GM21367 (cell line): ENCODE measurements around the gene SCAPER.

Experiments
- ATAC-seq: cut with Tn5 transposase; IDR thresholded peaks from one replicate; pipeline ENCODE4 v1.9.1; 2021; ENCODE audit not compliant: unreplicated experiment

Gene SCAPER, protein sequence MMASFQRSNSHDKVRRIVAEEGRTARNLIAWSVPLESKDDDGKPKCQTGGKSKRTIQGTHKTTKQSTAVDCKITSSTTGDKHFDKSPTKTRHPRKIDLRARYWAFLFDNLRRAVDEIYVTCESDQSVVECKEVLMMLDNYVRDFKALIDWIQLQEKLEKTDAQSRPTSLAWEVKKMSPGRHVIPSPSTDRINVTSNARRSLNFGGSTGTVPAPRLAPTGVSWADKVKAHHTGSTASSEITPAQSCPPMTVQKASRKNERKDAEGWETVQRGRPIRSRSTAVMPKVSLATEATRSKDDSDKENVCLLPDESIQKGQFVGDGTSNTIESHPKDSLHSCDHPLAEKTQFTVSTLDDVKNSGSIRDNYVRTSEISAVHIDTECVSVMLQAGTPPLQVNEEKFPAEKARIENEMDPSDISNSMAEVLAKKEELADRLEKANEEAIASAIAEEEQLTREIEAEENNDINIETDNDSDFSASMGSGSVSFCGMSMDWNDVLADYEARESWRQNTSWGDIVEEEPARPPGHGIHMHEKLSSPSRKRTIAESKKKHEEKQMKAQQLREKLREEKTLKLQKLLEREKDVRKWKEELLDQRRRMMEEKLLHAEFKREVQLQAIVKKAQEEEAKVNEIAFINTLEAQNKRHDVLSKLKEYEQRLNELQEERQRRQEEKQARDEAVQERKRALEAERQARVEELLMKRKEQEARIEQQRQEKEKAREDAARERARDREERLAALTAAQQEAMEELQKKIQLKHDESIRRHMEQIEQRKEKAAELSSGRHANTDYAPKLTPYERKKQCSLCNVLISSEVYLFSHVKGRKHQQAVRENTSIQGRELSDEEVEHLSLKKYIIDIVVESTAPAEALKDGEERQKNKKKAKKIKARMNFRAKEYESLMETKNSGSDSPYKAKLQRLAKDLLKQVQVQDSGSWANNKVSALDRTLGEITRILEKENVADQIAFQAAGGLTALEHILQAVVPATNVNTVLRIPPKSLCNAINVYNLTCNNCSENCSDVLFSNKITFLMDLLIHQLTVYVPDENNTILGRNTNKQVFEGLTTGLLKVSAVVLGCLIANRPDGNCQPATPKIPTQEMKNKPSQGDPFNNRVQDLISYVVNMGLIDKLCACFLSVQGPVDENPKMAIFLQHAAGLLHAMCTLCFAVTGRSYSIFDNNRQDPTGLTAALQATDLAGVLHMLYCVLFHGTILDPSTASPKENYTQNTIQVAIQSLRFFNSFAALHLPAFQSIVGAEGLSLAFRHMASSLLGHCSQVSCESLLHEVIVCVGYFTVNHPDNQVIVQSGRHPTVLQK (N-terminal part only)

GRCh38 chr15:76905013-76905839 is at the start of gene SCAPER:
SCAPER (minus strand) TSS chr15:76905340; CDS start chr15:76883817, 21,523 bp downstream.
- peak; percentile 63 for ATAC-seq

DNA sequence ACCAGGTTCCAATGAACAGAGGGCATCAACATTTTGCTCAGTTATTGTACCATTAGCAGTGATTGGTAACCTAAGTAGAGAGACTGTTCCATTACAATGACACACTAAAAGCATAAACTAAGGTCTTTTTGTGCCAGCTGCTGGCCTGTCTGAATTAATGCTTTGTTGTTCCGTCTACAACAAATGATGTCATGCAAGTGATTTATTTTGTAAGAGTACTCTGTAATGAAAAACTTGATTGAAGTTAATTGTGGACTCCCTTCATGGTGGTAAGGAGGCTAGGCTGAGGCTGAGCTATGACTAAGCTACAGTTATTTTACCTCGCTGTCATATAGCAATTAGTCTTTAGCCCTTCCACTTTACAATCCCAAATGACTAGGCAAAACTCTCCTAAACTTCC is 49.6 kb upstream of the SCAPER start:
- ATAC-seq = no peak

- no peak for ATAC-seq
Measured at GRCh38 chr15:76953913-76954312, 48.8 kb upstream of the SCAPER start.

GRCh38 chr15:76951220-76951619 is 46.1 kb upstream of the SCAPER start:
- no peak for ATAC-seq

GRCh38 chr15:76947454-76947853 is 42.3 kb upstream of the SCAPER start:
- no peak for ATAC-seq

DNA sequence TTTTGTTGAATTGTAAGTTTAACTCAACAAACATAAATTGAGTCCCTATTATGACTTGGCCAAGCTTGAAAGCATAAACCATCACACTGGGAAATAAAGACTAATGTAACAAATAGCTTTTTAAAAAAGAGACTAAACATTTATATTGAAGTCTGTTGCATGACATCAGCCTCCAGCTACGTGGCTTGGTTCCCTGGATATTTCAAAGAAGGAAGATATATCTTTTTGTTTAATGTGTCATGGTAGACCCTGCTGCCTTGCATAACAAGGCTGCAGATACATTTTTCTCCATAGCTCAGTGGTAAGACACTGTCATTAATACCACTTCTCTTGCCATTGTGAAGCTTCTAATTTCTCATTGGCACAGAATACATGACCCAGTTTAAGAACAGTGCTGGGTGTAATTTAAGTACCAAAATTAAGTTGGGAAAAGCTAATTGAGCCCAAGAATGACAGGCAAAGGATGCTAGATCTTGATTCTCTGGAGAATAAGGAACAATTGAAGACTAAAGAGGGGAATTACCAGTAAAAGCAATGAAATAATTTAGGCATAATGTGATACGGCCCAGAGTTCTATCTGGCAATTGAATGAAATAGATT is 40.5 kb upstream of the SCAPER start:
- no peak for ATAC-seq

DNA sequence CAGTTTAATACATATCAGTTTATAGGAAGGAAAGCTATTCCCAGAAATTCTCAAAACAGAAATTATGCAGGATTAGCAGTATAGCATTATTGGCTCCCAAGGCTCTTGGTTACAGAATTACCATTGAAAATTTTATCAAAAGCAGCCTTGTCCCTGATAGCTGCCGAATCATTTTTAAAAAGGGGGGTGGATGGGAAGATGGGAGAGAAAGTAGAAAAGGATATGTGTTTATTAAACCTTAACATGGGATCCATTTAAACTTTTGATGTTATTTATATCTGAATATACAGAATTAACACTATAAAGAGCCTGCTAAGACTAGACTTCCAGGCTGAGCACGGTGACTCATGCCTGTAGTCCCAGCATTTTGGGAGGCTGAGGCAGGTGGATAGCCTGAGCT is 37.2 kb upstream of the SCAPER start:
- no peak for ATAC-seq

DNA sequence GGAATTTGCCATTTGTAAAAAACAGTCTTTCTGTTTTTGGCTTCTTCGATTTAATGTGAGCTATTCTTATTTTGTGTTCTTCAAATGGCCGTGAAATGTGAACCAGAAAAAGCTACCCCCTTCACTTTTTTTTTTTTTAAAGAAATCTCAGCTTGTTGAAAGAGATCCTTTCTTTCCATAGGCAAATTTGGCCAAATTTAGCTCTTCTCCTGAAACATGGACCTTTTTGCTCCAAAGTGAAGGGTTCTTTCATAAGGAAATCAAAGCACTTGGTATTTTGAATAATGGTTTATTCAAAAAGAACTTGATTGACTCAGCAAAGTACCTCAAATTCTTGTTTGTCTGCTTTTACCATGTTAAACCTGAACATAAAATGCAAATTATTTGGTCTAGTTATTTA is 36.5 kb upstream of the SCAPER start:
- ATAC-seq = no peak

DNA sequence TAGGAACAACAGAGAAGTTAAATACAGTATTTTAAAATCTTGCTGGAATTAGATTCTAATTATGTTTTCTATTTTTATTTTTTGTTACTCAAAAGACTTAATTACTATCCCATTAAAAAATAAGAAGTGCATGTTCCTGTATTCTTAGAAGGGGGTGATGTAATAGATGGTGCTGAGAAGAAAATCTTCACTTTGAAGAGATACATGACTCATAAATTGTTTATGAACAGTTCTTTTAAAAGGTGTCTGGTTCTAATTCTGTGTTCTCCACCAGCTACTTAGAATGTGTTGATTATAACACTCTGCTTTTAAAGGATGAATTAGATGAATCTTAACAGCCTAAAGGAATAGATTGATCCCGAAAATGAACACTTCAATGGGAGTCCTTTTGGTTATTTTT is 34.6 kb upstream of the SCAPER start:
- no peak for ATAC-seq

GRCh38 chr15:76938752-76939151 is 33.6 kb upstream of the SCAPER start:
- no peak for ATAC-seq

- no peak for ATAC-seq
Measured at GRCh38 chr15:76936671-76937070, 31.5 kb upstream of the SCAPER start.

- no peak for ATAC-seq
Measured at GRCh38 chr15:76935620-76936019, 30.5 kb upstream of the SCAPER start.

GRCh38 chr15:76932135-76932966 is 27.2 kb upstream of the SCAPER start:
- peak; percentile 3 for ATAC-seq

DNA sequence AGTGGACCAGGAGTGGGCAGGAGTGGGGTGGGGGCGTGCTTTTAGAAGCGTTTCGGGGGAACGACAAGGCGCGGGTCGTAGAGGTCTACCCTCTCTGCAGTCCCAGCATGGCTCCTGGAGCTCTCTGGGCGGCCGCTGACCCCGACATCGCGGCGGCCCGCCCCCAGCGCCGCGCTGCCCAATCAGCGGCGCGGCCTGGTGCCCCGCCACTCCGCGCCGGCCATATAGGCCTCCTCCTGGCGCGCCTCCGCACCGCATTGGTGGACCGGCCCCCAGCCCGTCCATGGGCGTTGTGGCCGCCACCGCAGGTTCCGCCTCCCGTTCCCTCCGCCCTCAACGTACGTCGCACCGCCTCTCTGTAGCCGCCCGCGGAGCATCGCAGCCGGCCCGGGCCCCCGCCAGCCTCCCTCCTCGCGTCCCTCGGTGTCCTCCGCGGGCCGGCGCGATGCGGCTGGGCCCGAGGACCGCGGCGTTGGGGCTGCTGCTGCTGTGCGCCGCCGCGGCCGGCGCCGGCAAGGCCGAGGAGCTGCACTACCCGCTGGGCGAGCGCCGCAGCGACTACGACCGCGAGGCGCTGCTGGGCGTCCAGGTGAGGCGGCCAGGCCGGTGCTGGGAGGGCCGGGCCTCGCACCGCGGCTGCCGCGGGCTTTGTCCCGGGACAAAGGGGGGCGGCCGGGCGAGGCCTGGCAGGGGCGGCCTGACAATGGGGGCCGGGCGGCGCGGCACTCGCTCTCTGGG is 26.4 kb upstream of the SCAPER start, which contains the start of gene RCN2:
Gene RCN2, plus strand, starts transcription at position 353 of the 738 bp plus-strand sequence. Its CDS starts 93 bp downstream, at position 446.
- peak; percentile 96 for ATAC-seq

- no peak for ATAC-seq
Measured at GRCh38 chr15:76930831-76931396, 25.8 kb upstream of the SCAPER start.

- ATAC-seq = no peak
Measured at GRCh38 chr15:76929011-76929760, 24.0 kb upstream of the SCAPER start.

DNA sequence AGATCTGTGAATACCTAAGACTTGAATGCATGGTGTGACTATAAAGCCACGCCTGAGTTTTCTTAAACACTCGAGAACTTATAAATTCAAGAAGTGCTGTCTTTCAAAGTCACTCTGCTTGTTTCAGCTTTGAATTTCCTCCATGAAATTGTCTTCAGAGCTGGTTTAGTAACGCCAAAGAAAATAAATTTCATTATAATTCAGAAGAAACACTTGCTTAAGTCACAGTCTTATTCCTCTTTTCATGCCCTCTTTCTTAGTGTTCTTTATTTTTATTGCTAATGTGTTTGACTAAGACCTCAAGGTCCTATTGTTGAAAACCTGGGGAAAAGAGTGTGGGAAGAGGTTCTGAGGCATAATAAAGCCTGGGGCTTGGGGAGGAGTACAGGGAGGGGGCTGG is 23.1 kb upstream of the SCAPER start:
- ATAC-seq = no peak
